Astrocyte of the hippocampus (primary cell): Measurements from ENCODE around the gene RAB40B.

Experiments used
- DNase-seq: peaks from one replicate; pipeline ENCODE4 v3.0.0; 2011; ENCODE audit warnings: low read depth, low spot score

The RAB40B gene

DNA sequence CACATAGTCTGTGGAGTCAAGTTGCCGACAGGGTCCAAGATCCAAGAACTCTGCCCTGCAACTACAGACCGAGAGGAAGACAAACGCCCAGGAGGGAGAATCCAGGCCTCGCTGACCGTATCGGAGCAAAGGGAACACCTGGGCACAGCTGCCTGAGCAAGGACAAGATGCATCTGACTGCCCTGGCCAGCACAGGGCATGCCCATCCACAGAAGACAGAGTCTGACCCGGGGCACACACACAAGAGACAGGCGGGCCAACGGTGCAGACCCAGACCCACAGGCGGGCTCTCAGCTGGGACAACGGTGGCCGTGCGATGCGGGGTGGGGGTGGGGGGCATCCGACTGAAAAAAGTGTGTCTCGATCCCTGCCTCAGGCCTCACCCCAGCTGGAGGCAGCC, 6.2 kb downstream of the RAB40B start:
- DNase-seq: no peak

DNA sequence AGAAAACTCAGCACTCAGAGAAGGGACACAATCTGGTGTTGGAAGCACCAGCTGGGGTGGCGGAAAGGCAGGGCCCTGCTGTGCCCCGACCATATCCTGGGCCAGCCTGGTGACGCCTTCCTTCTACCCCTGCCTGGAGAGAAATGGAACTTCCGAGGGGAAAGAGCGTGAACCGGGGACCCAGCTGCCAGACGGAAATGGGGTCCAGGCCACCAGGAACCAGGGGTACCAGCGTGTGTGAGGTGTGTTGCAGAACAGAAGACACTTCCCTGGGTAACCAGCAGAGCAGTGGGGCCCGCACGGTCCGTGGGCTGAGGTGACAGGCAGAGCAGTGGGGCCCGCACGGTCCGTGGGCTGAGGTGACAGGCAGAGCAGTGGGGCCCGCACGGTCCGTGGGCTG, 6.8 kb downstream of the RAB40B start:
- no peak for DNase-seq

DNA sequence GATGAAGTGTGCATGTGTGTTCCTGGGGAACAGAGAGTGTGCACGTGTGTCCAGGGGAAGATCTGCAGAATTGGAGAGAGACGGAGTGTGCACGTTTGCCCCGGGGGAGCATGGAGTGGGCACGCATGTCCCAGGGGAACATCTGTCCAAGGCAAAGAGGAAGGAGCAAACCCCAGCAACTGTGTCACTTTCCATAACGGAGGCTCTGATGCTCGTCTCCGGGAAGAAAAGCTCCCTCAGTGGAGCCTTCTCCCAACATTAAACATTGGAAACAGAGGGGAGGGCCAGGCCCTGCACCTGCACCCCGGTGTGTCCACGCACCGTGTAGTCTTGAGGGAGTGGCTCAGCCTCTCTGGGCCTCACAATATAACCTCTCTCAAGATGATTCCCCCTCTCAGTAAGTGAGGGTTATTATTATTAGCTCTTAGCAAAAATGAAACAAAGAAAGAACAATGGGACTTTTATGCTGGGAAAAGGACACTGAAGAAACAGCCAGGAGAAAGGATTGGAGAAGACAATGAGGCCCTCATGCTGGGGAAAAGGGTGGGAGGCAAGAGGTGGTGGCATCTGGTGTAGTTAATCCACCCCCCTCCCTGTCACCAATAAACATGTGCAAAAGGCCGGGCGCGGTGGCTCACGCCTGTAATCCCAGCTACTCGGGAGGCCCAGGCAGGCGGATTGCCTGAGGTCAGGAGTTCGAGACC, 7.6 kb downstream of the RAB40B start:
- no peak for DNase-seq

DNA sequence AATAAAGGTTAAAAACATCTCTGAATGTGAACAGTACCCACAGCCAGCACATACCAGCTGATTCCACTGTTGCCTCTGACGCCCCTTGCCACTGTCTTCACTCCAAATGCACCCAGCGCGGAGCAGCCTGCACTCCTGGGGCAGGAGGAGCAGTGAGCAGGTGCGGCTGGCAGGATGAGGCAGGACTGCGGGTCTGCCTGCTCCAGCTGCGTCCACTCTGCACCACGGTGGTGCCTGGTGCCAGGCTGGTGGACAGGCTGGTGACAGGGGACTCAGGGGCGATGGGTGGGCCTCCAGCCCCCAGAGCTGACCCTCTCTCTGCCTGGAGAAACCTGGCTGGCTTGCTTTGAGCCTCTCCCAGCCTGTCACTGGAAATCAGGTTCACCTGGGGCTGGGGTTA, 9.4 kb downstream of the RAB40B start:
- no peak for DNase-seq

DNA sequence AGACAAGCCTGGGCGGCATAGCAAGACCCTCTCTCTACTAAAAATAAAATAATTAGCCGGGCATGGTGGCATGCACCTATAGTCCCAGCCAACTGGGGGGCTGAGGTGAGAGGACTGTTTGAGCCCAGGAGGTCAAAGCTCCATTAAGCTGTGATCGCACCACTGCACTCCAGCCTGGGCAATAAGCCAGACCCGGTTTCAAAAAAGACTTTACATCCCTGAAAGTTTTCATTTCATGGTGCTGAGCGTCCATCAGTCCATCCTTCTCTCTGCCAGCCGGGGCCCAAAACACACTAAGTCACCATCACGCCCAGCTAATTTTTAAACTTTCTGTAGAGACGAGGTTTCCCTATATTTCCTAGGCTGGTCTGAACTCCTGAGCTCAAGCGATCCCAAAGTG, 10.6 kb downstream of the RAB40B start:
- no peak for DNase-seq

DNA sequence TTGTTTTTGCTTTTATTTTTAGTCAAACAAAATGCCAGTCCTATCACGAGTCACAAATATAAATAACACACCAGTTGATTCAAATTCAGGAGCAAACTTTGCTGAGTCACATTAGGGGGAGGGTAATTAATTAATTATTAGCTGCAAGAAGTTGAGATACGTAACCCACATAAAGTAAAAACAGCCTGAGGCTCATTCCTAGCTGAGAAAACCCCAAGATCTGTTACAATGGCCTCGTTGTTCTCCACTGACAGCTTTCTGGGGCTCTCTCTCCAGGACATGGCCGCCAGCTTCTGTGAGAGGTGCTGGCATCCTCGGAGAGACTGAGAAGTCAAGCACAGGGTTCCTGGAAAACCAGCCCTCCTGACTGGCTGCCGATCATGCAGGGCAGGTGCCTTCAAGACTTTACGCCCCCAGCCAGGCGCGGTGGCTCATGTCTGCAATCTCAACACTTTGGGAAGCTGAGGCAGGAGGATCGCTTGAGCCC, 11.1 kb downstream of the RAB40B start:
- peak; percentile 22 for DNase-seq

DNA sequence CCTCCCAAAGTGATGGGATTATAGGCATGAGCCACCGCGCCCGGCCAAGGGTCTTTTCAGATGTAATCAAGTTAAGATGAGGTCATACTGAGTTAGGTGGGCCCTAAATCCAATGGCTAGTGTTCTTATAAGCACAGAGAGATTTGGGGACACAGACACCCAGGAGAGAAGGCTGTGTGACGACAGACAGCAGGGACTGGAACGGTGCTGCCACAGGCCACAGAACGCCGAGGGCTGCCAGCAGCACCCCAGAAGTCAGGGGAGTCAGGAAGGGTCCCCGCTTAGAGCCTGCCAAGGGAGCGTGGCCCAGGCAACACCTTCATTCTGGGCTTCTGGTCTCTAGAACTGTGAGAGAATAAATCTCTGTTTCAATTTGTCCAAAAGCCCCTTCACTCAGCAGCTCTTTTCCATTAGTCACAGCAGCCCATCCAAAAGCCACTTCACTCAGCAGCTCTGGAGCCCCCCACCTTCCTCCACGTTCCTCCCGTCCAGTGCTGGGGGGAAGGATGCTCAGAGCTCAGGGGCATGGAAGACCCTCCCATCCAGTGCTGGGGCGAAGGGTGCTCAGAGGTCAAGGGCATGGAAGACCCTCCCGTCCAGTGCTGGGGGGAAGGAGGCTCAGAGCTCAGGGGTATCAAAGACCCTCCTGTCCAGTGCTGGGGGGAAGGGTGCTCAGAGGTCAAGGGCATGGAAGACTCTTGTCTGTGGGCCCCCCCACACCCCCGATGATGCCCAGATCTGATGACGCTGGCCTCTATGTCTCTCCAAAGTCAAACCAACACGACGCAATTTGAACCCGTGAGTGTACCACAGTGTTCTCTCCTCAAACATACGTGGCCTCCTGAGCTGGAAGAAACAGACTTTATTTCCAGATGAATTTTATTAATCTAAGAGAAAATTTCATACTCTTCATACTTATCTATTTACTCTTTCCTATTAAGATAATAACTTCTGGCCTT, 11.9 kb downstream of the RAB40B start:
- DNase-seq: no peak

DNA sequence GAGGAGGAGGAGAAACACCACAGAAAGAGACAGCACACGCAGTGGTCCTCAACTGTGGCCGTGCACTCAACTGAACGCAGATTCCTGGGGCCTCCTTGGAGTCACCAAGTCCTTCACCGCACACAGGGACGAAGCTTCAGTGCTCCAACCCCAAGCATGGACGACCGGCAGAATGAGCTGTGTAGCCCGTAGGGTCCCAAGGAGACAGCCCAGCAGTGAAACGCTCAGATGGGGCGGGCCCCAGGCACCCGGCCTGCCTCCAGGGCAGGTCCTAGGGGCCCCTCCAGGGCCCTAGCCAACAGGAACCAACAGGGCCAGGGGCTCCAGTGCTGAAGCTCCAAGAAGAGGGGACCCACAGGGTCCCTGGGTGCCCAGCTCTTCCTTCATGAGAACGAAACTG, 13.2 kb downstream of the RAB40B start:
- no peak for DNase-seq

DNA sequence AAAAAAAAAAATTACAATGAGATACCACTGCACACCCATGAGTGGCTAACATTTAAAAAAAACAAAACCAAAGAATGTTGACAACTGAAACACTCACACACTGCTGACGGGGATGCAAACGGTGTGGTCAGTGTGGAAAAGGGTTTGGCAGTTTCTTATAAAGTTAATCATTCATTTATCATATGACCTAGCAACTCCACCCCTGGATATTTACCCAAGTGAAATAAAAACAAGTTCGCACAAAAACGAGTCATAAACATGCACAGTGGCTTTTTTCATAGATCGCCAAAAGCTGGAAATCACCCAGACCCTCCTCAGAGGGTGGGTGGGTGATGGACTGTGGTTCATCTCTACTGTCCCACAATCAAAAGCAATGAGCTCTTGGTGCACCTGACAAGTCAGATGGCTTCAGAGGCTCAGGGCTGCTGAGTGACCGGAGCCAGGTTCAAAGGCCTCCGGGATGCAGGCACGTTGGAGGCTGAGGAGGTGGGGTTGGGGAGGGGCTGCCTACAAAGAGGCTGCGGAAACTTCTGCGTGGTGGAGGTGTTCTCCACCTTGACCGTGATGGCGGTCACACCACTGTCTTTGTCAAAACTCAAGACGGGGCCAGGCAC, 14.2 kb downstream of the RAB40B start:
- peak; percentile 57 for DNase-seq

DNA sequence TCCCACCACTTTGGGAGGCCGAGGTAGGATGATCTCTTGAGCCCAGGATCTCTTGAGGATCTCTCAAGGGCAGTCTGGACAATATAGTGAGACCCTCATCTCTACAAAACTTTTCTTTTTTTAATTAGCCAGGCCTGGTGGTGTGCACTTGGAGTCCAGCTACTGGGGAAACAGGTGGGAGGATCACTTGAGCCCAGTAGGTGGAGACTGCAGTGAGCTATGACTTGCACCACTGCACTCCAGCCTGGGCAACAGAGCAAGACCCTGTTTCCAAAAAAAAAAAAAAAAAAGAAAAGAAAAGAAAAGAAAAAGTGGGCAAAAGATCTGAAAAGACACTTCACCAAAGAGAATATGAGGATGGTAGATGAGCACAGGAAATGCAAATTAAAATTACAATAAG, 15.0 kb downstream of the RAB40B start:
- no peak for DNase-seq

DNA sequence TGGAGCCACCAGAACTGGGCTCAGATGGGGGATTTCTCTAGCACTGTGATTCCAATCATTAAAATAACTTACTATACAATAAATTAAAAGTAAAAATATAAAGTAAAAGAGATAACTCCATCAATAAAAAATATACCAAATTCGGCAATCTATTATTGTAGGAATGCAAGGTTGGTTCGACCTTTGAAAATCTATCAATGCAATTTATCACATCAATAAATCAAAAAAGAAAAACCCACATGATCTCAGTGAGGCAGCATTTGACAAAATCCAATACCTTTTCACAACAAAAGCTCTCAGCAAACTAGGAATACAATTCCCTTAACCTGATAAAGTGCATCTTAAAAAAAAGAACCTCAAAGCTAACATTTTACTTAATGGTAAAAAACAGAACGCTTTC, 17.0 kb downstream of the RAB40B start:
- DNase-seq: no peak

DNA sequence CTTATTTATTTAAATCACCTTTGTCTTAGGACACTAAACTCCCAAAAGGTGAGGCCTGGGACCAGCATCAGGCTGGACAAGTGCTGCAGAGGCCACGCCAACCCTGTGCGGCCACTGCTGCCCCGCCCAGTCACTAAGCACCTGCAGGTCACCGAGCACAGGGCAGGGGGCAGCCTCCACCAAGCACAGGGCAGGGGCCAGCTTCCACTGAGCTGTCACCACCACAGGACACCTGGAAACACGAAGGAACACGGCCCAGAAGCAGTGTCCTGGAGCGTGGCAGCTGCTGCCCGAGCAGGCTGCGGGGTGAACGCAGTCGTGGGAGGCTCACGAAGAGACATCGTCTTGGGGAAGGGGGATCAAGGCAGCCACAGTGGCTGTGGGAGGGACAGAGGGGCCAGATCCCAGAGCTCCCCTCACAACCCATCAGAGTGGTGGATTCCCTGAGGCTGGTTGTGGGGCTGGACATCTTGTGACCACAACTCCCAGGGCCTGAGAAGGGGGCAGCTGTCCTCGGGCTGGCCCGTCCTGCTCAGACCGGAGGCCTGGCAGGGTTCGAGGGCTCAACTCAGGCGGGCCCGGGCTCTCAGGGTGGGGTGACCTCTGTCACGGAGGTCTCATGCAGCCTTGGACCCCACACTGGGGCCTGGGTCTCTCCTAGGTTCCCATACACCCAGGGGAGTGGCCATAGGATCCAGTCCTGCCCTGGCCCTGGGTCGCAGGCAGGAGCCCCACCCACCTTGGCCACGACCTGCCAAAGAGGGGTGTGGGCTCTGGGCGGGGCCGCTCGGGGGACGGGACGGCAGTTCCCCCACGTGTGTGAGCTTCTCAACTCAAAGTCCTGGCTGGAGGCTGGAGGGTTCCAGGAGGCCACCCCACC, 18.7 kb downstream of the RAB40B start:
- DNase-seq: no peak

DNA sequence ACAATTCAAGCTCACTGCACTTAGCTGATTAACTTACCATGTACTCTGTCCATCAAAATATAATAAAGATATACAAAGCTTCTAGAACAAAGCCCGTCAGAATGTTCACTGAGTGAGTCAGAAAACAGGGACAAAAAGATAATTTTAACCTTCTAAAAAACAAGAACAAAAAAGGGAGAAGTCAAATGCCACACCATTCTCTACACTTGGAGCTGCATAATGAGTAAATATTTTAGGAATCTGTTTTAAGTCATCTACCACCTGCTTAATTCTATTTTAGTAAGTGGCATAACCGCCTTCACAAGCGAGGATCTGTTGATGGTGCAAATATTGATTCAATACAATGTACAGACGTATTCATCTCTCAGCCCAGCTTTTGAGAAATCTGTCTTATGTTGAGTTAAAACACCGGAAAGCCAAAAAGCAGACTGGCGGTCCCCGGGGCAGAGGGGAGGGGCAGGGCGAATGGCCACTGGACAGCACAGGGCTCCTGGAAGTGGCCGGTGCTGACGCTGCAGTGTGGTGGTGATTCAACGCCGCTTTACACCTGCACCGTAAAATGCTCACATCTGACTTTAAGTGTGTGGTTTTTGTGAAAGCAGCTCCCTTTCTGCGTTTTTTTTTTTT, 20.1 kb downstream of the RAB40B start:
- DNase-seq: peak; percentile 22

DNA sequence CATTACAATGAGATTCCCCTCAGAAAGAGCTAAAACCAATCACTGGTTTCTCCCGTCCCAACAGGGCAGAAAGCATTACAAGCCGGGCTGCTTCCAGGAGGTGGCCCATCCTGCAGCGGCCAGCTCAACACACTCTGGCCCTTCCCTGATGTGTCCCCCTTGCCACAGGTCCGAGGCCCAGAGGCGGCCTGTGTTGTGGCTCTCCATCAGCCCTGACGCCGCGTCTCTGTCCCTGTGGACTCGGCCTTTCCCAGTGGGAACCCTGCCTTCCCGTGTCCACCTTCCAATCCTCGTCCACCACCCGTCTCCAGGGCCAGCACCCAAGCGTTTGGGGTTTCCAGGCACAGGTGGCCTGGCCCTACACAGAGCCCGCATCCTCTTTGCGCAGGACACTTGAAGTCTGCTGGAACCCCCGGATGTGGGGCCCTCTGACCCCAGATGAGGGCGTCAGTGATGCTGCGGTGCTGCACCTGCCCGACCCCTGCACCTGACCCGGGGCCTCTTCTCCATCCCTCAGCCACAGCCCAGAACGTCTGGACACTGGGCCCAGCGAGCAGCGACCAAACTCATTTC, 21.1 kb downstream of the RAB40B start:
- no peak for DNase-seq

DNA sequence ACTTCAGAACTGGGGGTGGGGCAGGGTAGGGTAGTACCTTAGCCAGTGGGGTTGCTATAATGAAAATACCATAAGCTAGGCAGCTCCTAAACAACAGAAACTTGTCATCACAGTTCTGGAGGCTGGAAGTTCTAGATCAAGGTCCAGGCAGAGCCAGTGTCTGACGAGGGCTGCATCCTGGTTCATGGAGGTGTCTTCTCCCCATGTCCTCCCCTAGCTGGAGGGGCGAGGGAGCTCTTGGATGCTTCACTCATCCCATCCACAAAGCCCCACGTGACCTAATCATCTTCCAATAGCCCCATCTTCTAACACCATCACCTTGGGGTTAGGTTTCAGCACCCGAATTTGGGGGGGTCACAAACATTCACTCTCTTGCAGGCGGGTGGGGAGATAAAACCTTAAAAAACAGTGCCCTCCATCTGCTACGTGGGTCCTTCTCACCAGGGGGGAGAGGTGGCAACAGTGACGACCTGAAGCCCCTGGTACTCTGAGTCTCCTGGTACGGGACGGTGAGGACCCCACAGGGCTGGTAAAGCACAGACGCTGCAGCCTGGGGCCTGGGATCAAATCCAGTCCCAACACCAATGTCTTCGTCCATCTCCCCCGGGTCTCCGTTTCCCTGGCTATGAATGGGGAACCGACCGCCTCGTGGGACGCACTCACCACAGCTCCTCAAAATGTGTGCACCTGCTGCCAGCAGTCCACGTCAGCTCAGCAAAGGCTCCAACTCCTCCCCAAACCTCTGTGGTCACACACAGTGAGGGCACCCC, 22.8 kb downstream of the RAB40B start:
- DNase-seq: no peak

DNA sequence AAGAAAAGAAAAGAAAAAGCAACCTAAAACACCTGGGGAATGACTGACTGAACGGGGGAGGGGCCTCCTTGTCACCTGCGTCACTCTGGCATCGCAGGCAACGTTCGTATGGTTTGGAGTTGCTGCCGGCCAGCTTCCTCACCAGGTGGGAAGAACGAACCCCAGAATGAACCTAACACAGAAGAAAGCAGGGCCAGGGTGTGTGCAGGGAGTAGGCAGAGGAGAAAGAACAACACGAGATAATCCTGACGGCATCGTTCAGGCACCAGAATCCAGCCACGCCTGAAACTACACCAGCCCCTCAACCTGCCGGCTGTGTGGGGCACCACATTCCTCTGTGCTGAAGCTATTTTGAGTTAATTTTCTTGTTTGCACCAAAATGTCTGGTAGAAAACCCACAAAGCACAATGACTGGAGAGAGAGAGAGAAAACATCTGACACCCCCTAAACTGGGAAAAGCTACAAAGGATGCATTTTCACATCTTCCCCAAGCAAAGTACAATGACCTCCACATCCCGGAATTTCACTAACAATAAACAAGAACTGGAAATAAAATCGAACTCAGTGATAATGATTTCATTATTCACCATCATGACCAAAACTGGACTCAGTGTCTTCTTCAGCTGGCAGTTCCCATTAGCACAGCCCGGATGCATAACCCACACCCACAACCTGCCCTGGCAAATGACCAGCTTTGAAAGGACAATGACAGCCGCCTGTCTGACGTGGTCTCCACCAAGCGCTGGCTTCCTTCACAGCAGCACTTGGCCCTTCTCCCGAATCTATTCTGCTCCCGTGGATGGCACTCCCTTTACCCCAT, 23.6 kb downstream of the RAB40B start:
- DNase-seq: peak; percentile 36

DNA sequence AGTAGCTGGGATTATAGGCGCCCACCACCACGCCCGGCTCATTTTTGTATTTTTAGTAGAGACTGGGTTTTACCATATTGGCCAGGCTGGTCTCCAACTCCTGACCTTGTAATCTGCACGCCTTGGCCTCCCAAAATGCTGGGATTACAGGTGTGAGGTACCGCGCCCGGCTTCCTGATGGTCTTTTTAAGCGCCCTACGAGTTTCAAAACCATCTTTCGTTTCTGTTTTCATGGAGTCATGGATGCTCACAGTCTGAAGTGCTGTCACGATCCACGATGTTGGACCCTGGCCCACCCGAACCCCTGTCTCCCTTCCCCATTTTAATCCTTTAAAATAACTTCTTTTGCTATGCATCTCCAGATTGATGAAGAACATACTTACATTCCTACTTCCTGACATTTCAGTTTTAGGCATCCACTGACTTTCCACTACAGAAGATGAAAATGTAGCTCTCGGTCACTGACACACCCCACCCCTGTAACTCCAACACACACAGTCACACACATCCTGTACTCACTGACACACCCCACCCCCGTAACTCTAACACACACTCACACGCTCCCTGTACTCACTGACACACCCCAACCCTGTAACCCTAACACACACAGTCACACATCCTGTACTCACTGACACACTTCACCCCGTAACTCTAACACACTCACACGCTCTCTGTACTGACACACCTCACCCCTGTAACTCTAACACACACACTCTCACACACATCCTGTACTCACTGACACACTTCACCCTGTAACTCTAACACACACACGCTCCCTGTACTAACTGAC, 27.6 kb downstream of the RAB40B start:
- DNase-seq: no peak

DNA sequence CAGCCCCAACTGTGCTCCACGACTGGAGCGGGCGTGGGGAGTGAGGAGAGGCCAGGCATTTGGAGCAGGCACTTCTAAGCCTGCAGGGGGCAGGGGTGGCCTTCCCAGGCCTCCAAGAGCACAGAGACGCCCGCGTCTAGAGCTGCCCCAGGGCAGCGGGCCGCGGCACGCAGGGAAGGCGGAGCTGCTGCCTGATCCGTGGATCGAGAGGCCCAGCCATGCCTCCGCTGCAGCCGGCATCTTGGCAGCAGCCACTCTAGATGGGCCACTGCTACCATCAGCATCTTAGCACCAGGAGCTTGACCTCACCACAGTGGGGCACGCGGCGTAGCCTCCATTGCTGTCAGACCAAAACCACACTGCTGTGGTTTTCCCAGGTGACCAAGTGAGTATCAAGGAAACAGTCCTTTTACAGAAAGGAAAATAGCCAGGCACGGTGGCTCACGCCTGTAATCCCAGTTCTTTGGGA, 29.8 kb downstream of the RAB40B start:
- peak; percentile 79 for DNase-seq
